Myocyte (in vitro differentiated cells): ENCODE measurements around the gene CLASP1. TPM values are rescaled to one million over a fixed set of nuclear protein-coding genes. Genes with fewer than 3 reads are reported as not detected.
"Not testable (repeated sequence)": the region's sequence is repeated elsewhere in the genome, so short reads cannot be mapped to it uniquely, and the experiment has no call there.

Source experiments
- DNase-seq: peaks from one replicate; pipeline ENCODE4 v3.0.0-alpha.2; 2012; ENCODE audit warnings: low read depth
- total RNA-seq: library from RNA; depleted of rRNA; stranded (reverse); fragments of >200 nt; gene quantifications from 2 replicates; pipeline ENCODE4 v1.2.3, GENCODE V29; 2014

The CLASP1 gene
- total RNA-seq, 1 donor from 2014 or later, result 43.9 TPM

GRCh38 chr2:121583555-121583954, 65.7 kb downstream of the CLASP1 start:
- no peak for DNase-seq

GRCh38 chr2:121582272-121582671, 67.0 kb downstream of the CLASP1 start:
- no peak for DNase-seq

GRCh38 chr2:121579309-121579708, 70.0 kb downstream of the CLASP1 start:
- no peak for DNase-seq

GRCh38 chr2:121577381-121577780, 71.9 kb downstream of the CLASP1 start:
- no peak for DNase-seq

GRCh38 chr2:121576263-121576662, 73.0 kb downstream of the CLASP1 start:
- no peak for DNase-seq

GRCh38 chr2:121575800-121576199, 73.5 kb downstream of the CLASP1 start:
- DNase-seq, result no peak

- peak; percentile 38 for DNase-seq
Observed at GRCh38 chr2:121570667-121571055, 78.6 kb downstream of the CLASP1 start.

GRCh38 chr2:121570036-121570666, 79.1 kb downstream of the CLASP1 start:
- peak; percentile 76 for DNase-seq

GRCh38 chr2:121567957-121568409, 81.3 kb downstream of the CLASP1 start:
- DNase-seq, result no peak

GRCh38 chr2:121567452-121567851, 81.8 kb downstream of the CLASP1 start:
- no peak for DNase-seq

- peak; percentile 94 for DNase-seq
Observed at GRCh38 chr2:121565389-121566250, 83.6 kb downstream of the CLASP1 start.

GRCh38 chr2:121564905-121565304, 84.4 kb downstream of the CLASP1 start:
- DNase-seq, result no peak

GRCh38 chr2:121563754-121564153, 85.5 kb downstream of the CLASP1 start:
- DNase-seq, result not testable (repeated sequence)

GRCh38 chr2:121562269-121563176, 86.7 kb downstream of the CLASP1 start:
- no peak for DNase-seq

- DNase-seq, result no peak
Observed at GRCh38 chr2:121561617-121562268, 87.5 kb downstream of the CLASP1 start.

- no peak for DNase-seq
Observed at GRCh38 chr2:121558329-121558728, 90.9 kb downstream of the CLASP1 start.

GRCh38 chr2:121555008-121555407, 94.3 kb downstream of the CLASP1 start:
- no peak for DNase-seq

- not testable (repeated sequence) for DNase-seq
Observed at GRCh38 chr2:121552477-121553180, 96.6 kb downstream of the CLASP1 start.

GRCh38 chr2:121550669-121551068, 98.6 kb downstream of the CLASP1 start:
- DNase-seq, result no peak

GRCh38 chr2:121547646-121548045, 101.6 kb downstream of the CLASP1 start:
- DNase-seq, result no peak
